Tibial nerve (tissue), 3 donors: ENCODE results near the gene ULBP3.

ENCODE experiments used
- CTCF ChIP-seq, 5 experiments: fragments of 200-600 bp in 3 of 5; fragments of 450-650 bp in 2 of 5; sonication (generic) in 3 of 5; IDR thresholded peaks; one replicate each; pipeline ENCODE4 v1.5.1; 2016 to 2019; ENCODE audit warnings: antibody characterized with exemption in 5 of 5, mild to moderate bottlenecking in 3 of 5, moderate library complexity in 2 of 5
- POLR2A ChIP-seq, 2 donors: fragments of 450-650 bp; IDR thresholded peaks; one replicate each; pipeline ENCODE4 v1.6.1; 2017; ENCODE audit warnings: antibody characterized with exemption in 2 of 2, mild to moderate bottlenecking in 2 of 2, moderate library complexity in 2 of 2

DNA sequence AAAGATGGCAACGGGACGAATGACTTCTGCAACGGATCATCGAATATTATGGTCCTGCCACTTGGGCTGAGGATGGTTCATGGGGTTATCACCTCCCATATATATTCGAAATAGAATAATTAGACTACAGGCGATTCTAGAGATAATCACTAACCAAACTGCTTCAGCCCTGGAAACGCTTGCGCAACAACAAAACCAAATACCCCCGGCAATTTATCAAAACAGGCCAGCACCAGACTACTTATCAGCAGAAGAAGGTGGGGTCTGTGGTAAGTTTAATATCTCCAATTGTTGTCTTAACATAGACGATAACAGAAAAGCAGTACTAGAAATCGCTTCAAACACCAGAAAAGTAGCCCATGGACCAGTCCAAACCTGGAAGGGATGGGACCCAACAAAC is 31.0 kb upstream of the ULBP3 start:
- TF ChIP-seq CTCF (IDR thresholded peaks at IDR 0.05) (no peak), POLR2A (IDR thresholded peaks at IDR 0.05) (no peak)
